KOPT-K1 (cell line): ENCODE results near the gene NAB1.

Experiments
- H3K27ac ChIP-seq: fragments of 200-600 bp; sonication (generic); 2 replicates; pipeline ENCODE4 v1.5.1; 2016; ENCODE audit warnings: antibody characterized with exemption, mild to moderate bottlenecking, low read depth, low read length; ENCODE audit not compliant: poor library complexity, severe bottlenecking
- H3K36me3 ChIP-seq: fragments of 200-600 bp; sonication (generic); 2 replicates; pipeline ENCODE4 v1.5.1; 2017; ENCODE audit warnings: antibody characterized with exemption, mild to moderate bottlenecking, low read length, moderate library complexity; ENCODE audit not compliant: insufficient read depth
- H3K9me3 ChIP-seq: fragments of 200-600 bp; sonication (generic); 2 replicates; pipeline ENCODE4 v1.5.1; 2017; ENCODE audit warnings: antibody characterized with exemption, low read length, mild to moderate bottlenecking; ENCODE audit not compliant: insufficient read depth, poor library complexity, severe bottlenecking

The NAB1 gene

GRCh38 chr2:190726255-190726654 lies 77.4 kb downstream of the NAB1 start:
- Histone ChIP-seq H3K27ac (no peak overlapping the region), H3K36me3 (no peaks in the 10 kb centered on the region), H3K9me3 (no peaks in the 10 kb centered on the region)

GRCh38 chr2:190736355-190736754 lies 87.5 kb downstream of the NAB1 start:
- Histone ChIP-seq H3K9me3 (no peaks in the 10 kb centered on the region), H3K36me3 (no peaks in the 10 kb centered on the region), H3K27ac (no peak overlapping the region)

GRCh38 chr2:190740449-190740848 lies 91.6 kb downstream of the NAB1 start:
- no peaks in the 10 kb centered on the region for H3K9me3 ChIP-seq

More at GRCh38 chr2:190740449-190740848, 91.6 kb downstream of the NAB1 start:
- no peak overlapping the region for H3K27ac ChIP-seq
- no peaks in the 10 kb centered on the region for H3K36me3 ChIP-seq
